Thymus (tissue), 11 donors: ENCODE measurements around the gene CFAP53. TPM values are rescaled to one million over a fixed set of nuclear protein-coding genes. Genes with fewer than 3 reads are reported as not detected.
"Not testable (repeated sequence)": the region's sequence is repeated elsewhere in the genome, so short reads cannot be mapped to it uniquely, and the experiment has no call there.

ENCODE experiments used
- DNase-seq, 9 donors: peaks; one replicate each; pipeline ENCODE4 v3.0.0-alpha.2; 2013; ENCODE audit warnings: low spot score in 9 of 9, low read depth in 6 of 9, missing footprints in 1 of 9
- H3K27ac ChIP-seq, 2 donors: one replicate each; pipeline ENCODE4 v1.5.1; 2013; ENCODE audit warnings: control low read depth in 1 of 2, low read depth in 1 of 2, low read length in 1 of 2, mild to moderate bottlenecking in 1 of 2, moderate library complexity in 1 of 2
- H3K27me3 ChIP-seq, 2 donors: one replicate each; pipeline ENCODE4 v1.5.1; 2013; ENCODE audit warnings: low read length in 1 of 2; ENCODE audit not compliant: control insufficient read depth in 2 of 2, insufficient read depth in 1 of 2
- H3K36me3 ChIP-seq, 2 donors: one replicate each; pipeline ENCODE4 v1.5.1; 2013; ENCODE audit warnings: low read length in 1 of 2, mild to moderate bottlenecking in 1 of 2, moderate library complexity in 1 of 2; ENCODE audit not compliant: control insufficient read depth in 2 of 2, insufficient read depth in 2 of 2
- H3K4me1 ChIP-seq, 2 donors: one replicate each; pipeline ENCODE4 v1.5.1; 2013; ENCODE audit warnings: low read length in 2 of 2; ENCODE audit not compliant: control insufficient read depth in 2 of 2, insufficient read depth in 2 of 2
- H3K4me3 ChIP-seq, 2 donors: one replicate each; pipeline ENCODE4 v1.5.1; 2013; ENCODE audit warnings: low read length in 2 of 2, control low read depth in 1 of 2, mild to moderate bottlenecking in 1 of 2
- H3K9me3 ChIP-seq, 2 donors: one replicate each; pipeline ENCODE4 v1.5.1; 2013; ENCODE audit warnings: low read length in 1 of 2, mild to moderate bottlenecking in 1 of 2; ENCODE audit not compliant: control insufficient read depth in 2 of 2, insufficient read depth in 1 of 2
- WGBS: extraction: QIAGEN DNeasy Blood & Tissue Kit; methylation state at CpG from one replicate; pipeline ENCODE4 v1.1.7; 2013; 5-methylcytosine and 5-hydroxymethylcytosine counted together
- polyA plus RNA-seq: library from polyadenylated mRNA; stranded (reverse); fragments of 200-250 nt; gene quantifications from one replicate; pipeline ENCODE4 v1.2.3, GENCODE V29; 2013
- total RNA-seq: library from RNA; stranded (reverse); fragments of 120-200 nt; gene quantifications from one replicate; pipeline ENCODE4 v1.2.4, GENCODE V29; 2013
- donor health status: healthy.

The CFAP53 gene
- total and polyA plus RNA-seq, 2 donors = 0.47 to 2.1 TPM

- no peak for DNase-seq
Measured at GRCh38 chr18:50247561-50247960, 18.7 kb downstream of the CFAP53 start.

GRCh38 chr18:50241768-50242167, 24.5 kb downstream of the CFAP53 start:
- H3K4me3 ChIP-seq, H3K9me3 ChIP-seq, H3K4me1 ChIP-seq, H3K27ac ChIP-seq, H3K27me3 ChIP-seq, H3K36me3 ChIP-seq, DNase-seq: not testable (repeated sequence)
- 96% methylated on average over 8 of the region's 8 CpGs for WGBS

More at GRCh38 chr18:50247561-50247960, 18.7 kb downstream of the CFAP53 start:
- H3K4me1 ChIP-seq = no peaks in the 10 kb centered on the region
- no peak overlapping the region for H3K4me3 ChIP-seq
- H3K9me3 ChIP-seq = no peaks in the 10 kb centered on the region
- H3K36me3 ChIP-seq = no peaks in the 10 kb centered on the region
- no peaks in the 10 kb centered on the region for H3K27me3 ChIP-seq
- no peak overlapping the region for H3K27ac ChIP-seq

- Histone ChIP-seq H3K36me3 (no peaks in the 10 kb centered on the region), H3K4me1 (no peaks in the 10 kb centered on the region), H3K9me3 (no peaks in the 10 kb centered on the region), H3K4me3 (no peak overlapping the region), H3K27ac (no peak overlapping the region), H3K27me3 (no peaks in the 10 kb centered on the region)
- 93% methylated on average over 3 of the region's 3 CpGs for WGBS
- DNase-seq = no peak
Measured at GRCh38 chr18:50240080-50240563, 26.2 kb downstream of the CFAP53 start.

- Histone ChIP-seq H3K36me3 (no peaks in the 10 kb centered on the region), H3K4me1 (no peaks in the 10 kb centered on the region), H3K9me3 (no peaks in the 10 kb centered on the region), H3K27ac (no peak overlapping the region), H3K4me3 (no peak overlapping the region), H3K27me3 (peaks cover 0 to 4% of the 10 kb centered on the region in 2 donors)
- DNase-seq = no peak
- WGBS = 78% methylated on average over 2 of the region's 2 CpGs
Measured at GRCh38 chr18:50232419-50232818, 33.9 kb downstream of the CFAP53 start.

GRCh38 chr18:50231621-50232020, 34.7 kb downstream of the CFAP53 start:
- H3K27ac ChIP-seq = no peak overlapping the region
- peaks cover 0 to 4% of the 10 kb centered on the region in 2 donors for H3K27me3 ChIP-seq
- DNase-seq = no peak
- H3K9me3 ChIP-seq = no peaks in the 10 kb centered on the region
- no peaks in the 10 kb centered on the region for H3K4me1 ChIP-seq
- no peaks in the 10 kb centered on the region for H3K36me3 ChIP-seq
- no peak overlapping the region for H3K4me3 ChIP-seq
- WGBS = 92% methylated on average over 4 of the region's 4 CpGs

GRCh38 chr18:50220249-50220648, 46.0 kb downstream of the CFAP53 start:
- H3K4me3 ChIP-seq, H3K27ac ChIP-seq, DNase-seq, H3K27me3 ChIP-seq, H3K9me3 ChIP-seq, H3K4me1 ChIP-seq, H3K36me3 ChIP-seq: not testable (repeated sequence)
- 96% methylated on average over 4 of the region's 4 CpGs for WGBS

- H3K36me3 ChIP-seq = no peaks in the 10 kb centered on the region
- H3K27me3 ChIP-seq = no peaks in the 10 kb centered on the region
- H3K27ac ChIP-seq = no peak overlapping the region
- H3K4me3 ChIP-seq = no peak overlapping the region
- DNase-seq = peak in 3 of 9 donors; percentile 19 to 40 (median 28)
- 56% methylated on average over 7 of the region's 7 CpGs for WGBS
- H3K9me3 ChIP-seq = no peaks in the 10 kb centered on the region
- no peaks in the 10 kb centered on the region for H3K4me1 ChIP-seq
Measured at GRCh38 chr18:50218432-50219197, 47.7 kb downstream of the CFAP53 start.

- 95% methylated on average over 4 of the region's 4 CpGs for WGBS
- Histone ChIP-seq H3K36me3 (no peaks in the 10 kb centered on the region), H3K4me1 (no peaks in the 10 kb centered on the region), H3K27me3 (peaks cover 1 to 8% of the 10 kb centered on the region in 2 donors), H3K9me3 (no peaks in the 10 kb centered on the region), H3K27ac (no peak overlapping the region), H3K4me3 (no peak overlapping the region)
- no peak for DNase-seq
Measured at GRCh38 chr18:50209311-50209710, 57.0 kb downstream of the CFAP53 start.

- H3K9me3 ChIP-seq = no peaks in the 10 kb centered on the region
- WGBS = 41% methylated on average over 1 of the region's 1 CpG
- no peaks in the 10 kb centered on the region for H3K4me1 ChIP-seq
- DNase-seq = no peak
- H3K36me3 ChIP-seq = no peaks in the 10 kb centered on the region
- no peak overlapping the region for H3K27ac ChIP-seq
- H3K4me3 ChIP-seq = no peak overlapping the region
- peaks cover 2 to 22% of the 10 kb centered on the region in 2 donors for H3K27me3 ChIP-seq
Measured at GRCh38 chr18:50207722-50208121, 58.6 kb downstream of the CFAP53 start.
